ENCODE data around the gene KIF4B. TPM values are rescaled to one million over a fixed set of nuclear protein-coding genes. Genes with fewer than 3 reads are reported as not detected.

Gene KIF4B
- total RNA-seq, 4 donors from 2014 or later, result under 0.01 to 0.08 (median 0.05) TPM; not detected in 1

DNA sequence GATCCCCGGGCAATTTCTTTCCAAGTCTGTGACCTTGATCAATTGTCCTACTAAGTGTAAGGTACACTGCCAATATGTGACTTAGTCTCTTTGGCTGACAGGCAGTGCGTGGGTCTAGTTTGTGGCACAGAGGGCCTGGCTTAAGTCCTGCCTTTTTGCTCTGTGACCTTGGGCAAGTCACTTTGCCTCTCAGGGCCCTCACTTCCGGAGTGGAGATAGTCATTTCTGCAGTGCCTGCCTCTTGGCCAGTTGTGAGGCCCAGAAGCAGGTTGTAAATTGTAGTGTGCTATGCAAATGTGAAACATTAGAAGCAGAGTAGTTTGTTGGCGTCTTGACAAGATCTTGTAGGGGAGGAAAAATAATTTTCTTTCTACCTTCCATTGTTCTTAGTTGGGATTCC, 39.0 kb downstream of the KIF4B start:
- no peaks in the 10 kb centered on the region for H3K36me3 ChIP-seq
- no peak for ATAC-seq
- no peak overlapping the region for H3K27ac ChIP-seq
- no peak overlapping the region for H3K4me3 ChIP-seq
- no peaks in the 10 kb centered on the region for H3K4me1 ChIP-seq
- WGBS, 2 donors (ENCODE audit: low coverage in 1 of 2), result 90 to 100% methylated on average over 2 of the region's 4 CpGs
- H3K27me3 ChIP-seq, result no peaks in the 10 kb centered on the region
- H3K9me3 ChIP-seq, result no peaks in the 10 kb centered on the region
- TF ChIP-seq POLR2A (IDR thresholded peaks at IDR 0.05), result no peak
- TF ChIP-seq EP300 (IDR thresholded peaks at IDR 0.05), result no peak
- TF ChIP-seq, protein P1, sequence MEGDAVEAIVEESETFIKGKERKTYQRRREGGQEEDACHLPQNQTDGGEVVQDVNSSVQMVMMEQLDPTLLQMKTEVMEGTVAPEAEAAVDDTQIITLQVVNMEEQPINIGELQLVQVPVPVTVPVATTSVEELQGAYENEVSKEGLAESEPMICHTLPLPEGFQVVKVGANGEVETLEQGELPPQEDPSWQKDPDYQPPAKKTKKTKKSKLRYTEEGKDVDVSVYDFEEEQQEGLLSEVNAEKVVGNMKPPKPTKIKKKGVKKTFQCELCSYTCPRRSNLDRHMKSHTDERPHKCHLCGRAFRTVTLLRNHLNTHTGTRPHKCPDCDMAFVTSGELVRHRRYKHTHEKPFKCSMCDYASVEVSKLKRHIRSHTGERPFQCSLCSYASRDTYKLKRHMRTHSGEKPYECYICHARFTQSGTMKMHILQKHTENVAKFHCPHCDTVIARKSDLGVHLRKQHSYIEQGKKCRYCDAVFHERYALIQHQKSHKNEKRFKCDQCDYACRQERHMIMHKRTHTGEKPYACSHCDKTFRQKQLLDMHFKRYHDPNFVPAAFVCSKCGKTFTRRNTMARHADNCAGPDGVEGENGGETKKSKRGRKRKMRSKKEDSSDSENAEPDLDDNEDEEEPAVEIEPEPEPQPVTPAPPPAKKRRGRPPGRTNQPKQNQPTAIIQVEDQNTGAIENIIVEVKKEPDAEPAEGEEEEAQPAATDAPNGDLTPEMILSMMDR (IDR thresholded peaks at IDR 0.05), result no peak
- TF ChIP-seq POLR2AphosphoS5 (IDR thresholded peaks at IDR 0.05), result no peak

DNA sequence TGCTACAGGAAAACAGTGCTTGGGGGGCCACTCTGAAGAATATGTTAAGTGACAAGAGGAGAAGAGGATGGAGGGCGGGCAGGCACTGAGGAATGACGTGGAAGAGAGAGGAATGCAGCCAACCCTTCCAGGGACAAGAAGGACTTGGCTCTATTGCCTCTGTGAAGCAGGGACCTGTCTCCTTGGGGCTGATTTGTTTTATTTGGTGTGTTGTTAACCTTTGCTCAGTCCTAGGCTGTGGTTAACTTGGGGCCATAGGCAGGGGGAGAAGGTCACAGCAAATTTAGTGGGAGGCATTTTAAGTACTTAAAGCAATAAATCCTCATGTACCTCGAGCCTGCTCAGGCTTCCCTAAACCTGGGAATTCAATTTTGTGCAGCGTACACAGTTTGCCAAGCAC, 39.9 kb downstream of the KIF4B start:
- Histone ChIP-seq H3K36me3 (no peaks in the 10 kb centered on the region), H3K9me3 (no peaks in the 10 kb centered on the region), H3K27ac (no peak overlapping the region), H3K27me3 (no peaks in the 10 kb centered on the region), H3K4me1 (no peaks in the 10 kb centered on the region), H3K4me3 (no peak overlapping the region)
- WGBS, 2 donors (ENCODE audit: low coverage in 1 of 2), result 29 to 35% methylated on average over 4 of the region's 4 CpGs
- no peak for TF ChIP-seq EP300 (IDR thresholded peaks at IDR 0.05)
- TF ChIP-seq, protein P1 (IDR thresholded peaks at IDR 0.05), result no peak
- no peak for TF ChIP-seq POLR2A (IDR thresholded peaks at IDR 0.05)
- TF ChIP-seq POLR2AphosphoS5 (IDR thresholded peaks at IDR 0.05), result no peak
- no peak for ATAC-seq

DNA sequence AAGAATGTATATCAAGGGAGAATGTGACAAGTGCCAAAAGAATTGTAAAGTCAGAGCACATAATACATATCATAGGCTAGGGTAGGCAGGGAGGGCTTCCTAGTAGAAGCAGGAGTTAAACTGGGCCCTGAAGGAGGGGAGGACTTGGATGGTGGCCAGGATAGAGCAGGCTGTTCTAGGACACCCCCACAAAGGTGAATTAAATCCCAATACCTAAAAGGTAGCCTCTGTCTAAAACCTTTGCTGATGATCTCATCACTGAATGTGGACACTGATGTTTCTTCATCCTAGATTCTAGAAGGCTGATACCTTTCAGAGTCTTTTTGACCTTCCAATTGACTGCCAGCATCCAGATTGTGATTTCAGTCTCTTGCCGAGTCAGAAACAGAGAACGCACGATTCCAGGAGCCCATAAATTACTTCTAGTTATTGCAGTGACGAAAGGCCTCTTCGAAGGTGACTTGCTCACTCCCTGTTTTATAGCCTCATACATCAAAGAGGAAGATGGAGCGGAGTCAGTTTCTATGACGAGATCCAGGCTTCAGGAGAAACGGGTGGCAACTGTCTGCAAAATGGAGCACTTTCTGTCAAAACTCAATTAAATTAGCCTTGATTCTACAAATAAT, 43.2 kb downstream of the KIF4B start:
- no peak for ATAC-seq
- TF ChIP-seq EP300 (IDR thresholded peaks at IDR 0.05) (no peak), POLR2AphosphoS5 (IDR thresholded peaks at IDR 0.05) (no peak), POLR2A (IDR thresholded peaks at IDR 0.05) (no peak)
- TF ChIP-seq, protein P1 (IDR thresholded peaks at IDR 0.05), result no peak
- 54 to 57% methylated on average over 8 of the region's 8 CpGs for whole genome bisulfite sequencing, 2 donors (ENCODE audit: low coverage in 1 of 2)
- Histone ChIP-seq H3K27me3 (no peaks in the 10 kb centered on the region), H3K4me1 (no peaks in the 10 kb centered on the region), H3K27ac (no peak overlapping the region), H3K36me3 (no peaks in the 10 kb centered on the region), H3K4me3 (no peak overlapping the region), H3K9me3 (no peaks in the 10 kb centered on the region)

DNA sequence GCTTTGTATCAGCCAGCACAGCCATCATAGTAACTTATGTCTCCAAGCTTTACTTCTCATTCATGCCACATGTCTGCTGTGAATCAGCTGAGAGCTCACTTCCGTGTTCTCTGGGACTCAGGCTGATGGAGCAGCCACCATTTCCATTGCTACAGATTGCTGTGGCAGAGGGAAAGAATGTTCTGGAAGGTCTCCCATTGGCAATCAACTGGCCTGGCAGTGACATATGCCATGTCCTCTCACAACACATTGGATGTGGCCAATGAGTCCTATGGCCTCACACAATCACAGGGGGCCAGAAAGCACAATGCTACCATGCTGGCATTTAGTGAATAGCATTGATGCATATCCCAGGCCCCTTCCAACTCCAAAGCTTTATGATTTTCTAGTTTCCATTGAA, 44.1 kb downstream of the KIF4B start:
- H3K9me3 ChIP-seq, result no peaks in the 10 kb centered on the region
- H3K4me3 ChIP-seq, result no peak overlapping the region
- ATAC-seq, result no peak
- no peaks in the 10 kb centered on the region for H3K4me1 ChIP-seq
- H3K36me3 ChIP-seq, result no peaks in the 10 kb centered on the region
- H3K27me3 ChIP-seq, result no peaks in the 10 kb centered on the region
- H3K27ac ChIP-seq, result no peak overlapping the region
- TF ChIP-seq POLR2A (IDR thresholded peaks at IDR 0.05) (no peak), EP300 (IDR thresholded peaks at IDR 0.05) (no peak)
- 93 to 100% methylated on average over 1 of the region's 1 CpG for WGBS, 2 donors (ENCODE audit: low coverage in 1 of 2)

DNA sequence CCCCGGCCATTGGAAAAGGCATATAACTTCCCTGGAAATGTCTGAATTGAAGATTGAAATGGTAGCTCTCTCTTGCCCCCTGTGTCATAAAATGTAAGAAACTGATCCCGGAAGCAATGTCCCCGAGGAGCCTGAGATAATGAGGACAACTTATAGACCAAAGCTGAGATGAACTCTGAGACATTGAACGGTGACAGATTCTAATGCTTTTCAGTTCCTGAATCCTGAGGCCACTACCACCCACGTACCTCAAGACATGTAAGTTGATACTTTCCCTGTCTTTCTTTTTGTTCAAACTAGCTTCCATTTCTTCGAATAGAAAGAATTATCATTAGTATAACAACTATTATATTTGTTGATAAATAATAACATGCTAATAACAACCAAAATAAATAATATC, 51.0 kb downstream of the KIF4B start:
- Histone ChIP-seq H3K4me1 (no peaks in the 10 kb centered on the region), H3K27me3 (no peaks in the 10 kb centered on the region), H3K4me3 (no peak overlapping the region), H3K27ac (no peak overlapping the region), H3K36me3 (no peaks in the 10 kb centered on the region), H3K9me3 (no peaks in the 10 kb centered on the region)
- 62 to 72% methylated on average over 5 to 6 of the region's 6 CpGs for WGBS, 2 donors (ENCODE audit: low coverage in 1 of 2)
- TF ChIP-seq EP300 (IDR thresholded peaks at IDR 0.05) (no peak), POLR2A (IDR thresholded peaks at IDR 0.05) (no peak), POLR2AphosphoS5 (IDR thresholded peaks at IDR 0.05) (no peak)
- TF ChIP-seq, protein P1 (IDR thresholded peaks at IDR 0.05), result no peak
- no peak for ATAC-seq

All from gastroesophageal sphincter (tissue), 4 donors.